Natural killer cell (primary cell): ENCODE measurements around the gene PAX2. TPM values are rescaled to one million over a fixed set of nuclear protein-coding genes. Genes with fewer than 3 reads are reported as not detected.

Source experiments
- ATAC-seq, 3 donors: fragments of 150-1000 bp in 2 of 3; fragments of 200-7000 bp in 1 of 3; cut with Tn5 transposase; 1 replicate in 1 of 3; 2 replicates in 2 of 3; pipeline ENCODE4 v1.10.0; 2021; ENCODE audit warnings: mild to moderate bottlenecking in 2 of 3, moderate library complexity in 2 of 3
- DNase-seq, 2 donors: peaks; one replicate each; pipeline versions ENCODE4 v3.0.0 to v3.0.0-alpha.2; 2013 to 2021; ENCODE audit warnings: mixed read lengths in 1 of 2
- H3K27ac ChIP-seq: one replicate; pipeline ENCODE4 v1.5.1; 2013; ENCODE audit warnings: mild to moderate bottlenecking, low read length
- H3K27me3 ChIP-seq: one replicate; pipeline ENCODE4 v1.6.1; 2013; ENCODE audit warnings: low read length; ENCODE audit not compliant: control insufficient read depth, insufficient read depth
- H3K36me3 ChIP-seq: one replicate; pipeline ENCODE4 v1.6.1; 2013; ENCODE audit warnings: low read length; ENCODE audit not compliant: control insufficient read depth, insufficient read depth
- H3K4me1 ChIP-seq: one replicate; pipeline ENCODE4 v1.6.1; 2013; ENCODE audit warnings: low read length; ENCODE audit not compliant: control insufficient read depth, insufficient read depth
- H3K4me3 ChIP-seq: one replicate; pipeline ENCODE4 v1.5.1; 2013; ENCODE audit warnings: low read length
- H3K9me3 ChIP-seq: one replicate; pipeline ENCODE4 v1.6.1; 2013; ENCODE audit warnings: low read length; ENCODE audit not compliant: control insufficient read depth, insufficient read depth
- H3K27ac Mint-ChIP-seq, 2 donors: one replicate each; pipeline ENCODE4 v1.8.0; 2022; ENCODE audit warnings: mild to moderate bottlenecking in 2 of 2, mixed read lengths in 2 of 2, moderate library complexity in 1 of 2
- H3K27me3 Mint-ChIP-seq, 2 donors: one replicate each; pipeline ENCODE4 v1.8.0; 2022; ENCODE audit warnings: low read depth in 2 of 2, mixed read lengths in 2 of 2
- H3K36me3 Mint-ChIP-seq: one replicate; pipeline ENCODE4 v1.8.0; 2022; ENCODE audit warnings: mixed read lengths
- H3K4me1 Mint-ChIP-seq, 2 donors: one replicate each; pipeline ENCODE4 v1.8.0; 2022; ENCODE audit warnings: mixed read lengths in 2 of 2
- H3K4me3 Mint-ChIP-seq: one replicate; pipeline ENCODE4 v1.8.0; 2022; ENCODE audit warnings: mild to moderate bottlenecking, moderate library complexity, mixed read lengths
- H3K9me3 Mint-ChIP-seq, 2 donors: one replicate each; pipeline ENCODE4 v1.8.0; 2022; ENCODE audit warnings: mixed read lengths in 2 of 2
- WGBS: methylation state at CpG from one replicate; pipeline ENCODE4 v1.1.7; 2013; ENCODE audit warnings: missing lambda C conversion rate; ENCODE audit not compliant: insufficient coverage; 5-methylcytosine and 5-hydroxymethylcytosine counted together
- intact Hi-C: fragments of 100-400 bp; cut with micrococcal nuclease; formaldehyde crosslinking; loops from one replicate; pipeline ENCODE4 v1.14.2; 2022
- total RNA-seq, 4 donors: library from RNA; stranded (reverse); fragments of 120-200 nt in 1 of 4; gene quantifications; one replicate each; pipeline versions ENCODE4 v1.2.3 to v1.2.4, GENCODE V29; 2013 to 2022
- TF ChIP-seq, protein P1 (sequence below): fragments of 200-600 bp; IDR thresholded peaks from one replicate; pipeline ENCODE4 v1.8.0; 2022; ENCODE audit warnings: antibody characterized with exemption

The PAX2 gene
- total RNA-seq, 3 donors from 2014 or later (not counting 1 experiment from before 2014, with no cell fraction given): not detected

GRCh38 chr10:100779329-100779728 is 33.9 kb downstream of the PAX2 start:
- Mint-ChIP-seq H3K4me1 (no peaks in the 10 kb centered on the region), H3K27ac (no peak overlapping the region), H3K36me3 (no peaks in the 10 kb centered on the region), H3K4me3 (no peak overlapping the region), H3K27me3 (peaks cover 24 to 50% of the 10 kb centered on the region in 2 donors), H3K9me3 (no peaks in the 10 kb centered on the region)
- TF ChIP-seq, protein P1, sequence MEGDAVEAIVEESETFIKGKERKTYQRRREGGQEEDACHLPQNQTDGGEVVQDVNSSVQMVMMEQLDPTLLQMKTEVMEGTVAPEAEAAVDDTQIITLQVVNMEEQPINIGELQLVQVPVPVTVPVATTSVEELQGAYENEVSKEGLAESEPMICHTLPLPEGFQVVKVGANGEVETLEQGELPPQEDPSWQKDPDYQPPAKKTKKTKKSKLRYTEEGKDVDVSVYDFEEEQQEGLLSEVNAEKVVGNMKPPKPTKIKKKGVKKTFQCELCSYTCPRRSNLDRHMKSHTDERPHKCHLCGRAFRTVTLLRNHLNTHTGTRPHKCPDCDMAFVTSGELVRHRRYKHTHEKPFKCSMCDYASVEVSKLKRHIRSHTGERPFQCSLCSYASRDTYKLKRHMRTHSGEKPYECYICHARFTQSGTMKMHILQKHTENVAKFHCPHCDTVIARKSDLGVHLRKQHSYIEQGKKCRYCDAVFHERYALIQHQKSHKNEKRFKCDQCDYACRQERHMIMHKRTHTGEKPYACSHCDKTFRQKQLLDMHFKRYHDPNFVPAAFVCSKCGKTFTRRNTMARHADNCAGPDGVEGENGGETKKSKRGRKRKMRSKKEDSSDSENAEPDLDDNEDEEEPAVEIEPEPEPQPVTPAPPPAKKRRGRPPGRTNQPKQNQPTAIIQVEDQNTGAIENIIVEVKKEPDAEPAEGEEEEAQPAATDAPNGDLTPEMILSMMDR: no peak
- Histone ChIP-seq H3K27me3 (no peaks in the 10 kb centered on the region), H3K27ac (no peak overlapping the region), H3K4me1 (no peaks in the 10 kb centered on the region), H3K4me3 (no peak overlapping the region), H3K9me3 (no peaks in the 10 kb centered on the region), H3K36me3 (no peaks in the 10 kb centered on the region)
- 89% methylated on average over 9 of the region's 9 CpGs for WGBS
- no peak for ATAC-seq
- intact Hi-C loops: no loop called here
- DNase-seq: no peak

- Histone ChIP-seq H3K27ac (no peak overlapping the region), H3K4me1 (no peaks in the 10 kb centered on the region), H3K27me3 (no peaks in the 10 kb centered on the region), H3K4me3 (no peak overlapping the region), H3K36me3 (no peaks in the 10 kb centered on the region), H3K9me3 (no peaks in the 10 kb centered on the region)
- Mint-ChIP-seq H3K9me3 (no peaks in the 10 kb centered on the region), H3K4me1 (no peaks in the 10 kb centered on the region), H3K27me3 (peaks cover 25 to 47% of the 10 kb centered on the region in 2 donors), H3K27ac (no peak overlapping the region), H3K4me3 (no peak overlapping the region), H3K36me3 (no peaks in the 10 kb centered on the region)
- TF ChIP-seq, protein P1: no peak
- intact Hi-C loops: no loop called here
- 74% methylated on average over 2 of the region's 2 CpGs for WGBS
- ATAC-seq (no peak), DNase-seq (no peak)
Measured at GRCh38 chr10:100780324-100780723, 34.9 kb downstream of the PAX2 start.

- TF ChIP-seq, protein P1: no peak
- H3K36me3 Mint-ChIP-seq: no peaks in the 10 kb centered on the region
- H3K9me3 Mint-ChIP-seq: no peaks in the 10 kb centered on the region
- intact Hi-C loops: no loop called here
- Histone ChIP-seq H3K27me3 (no peaks in the 10 kb centered on the region), H3K4me3 (no peak overlapping the region), H3K4me1 (no peaks in the 10 kb centered on the region), H3K36me3 (no peaks in the 10 kb centered on the region), H3K27ac (no peak overlapping the region), H3K9me3 (no peaks in the 10 kb centered on the region)
- 77% methylated on average over 10 of the region's 11 CpGs for WGBS
- DNase-seq: no peak
- H3K27ac Mint-ChIP-seq: no peak overlapping the region
- ATAC-seq: no peak
- no peaks in the 10 kb centered on the region for H3K4me1 Mint-ChIP-seq
- peaks cover 23 to 47% of the 10 kb centered on the region in 2 donors for H3K27me3 Mint-ChIP-seq
- H3K4me3 Mint-ChIP-seq: no peak overlapping the region
Measured at GRCh38 chr10:100781145-100781665, 35.8 kb downstream of the PAX2 start.
